ENCODE data around the gene REPS1.

REPS1 gene

DNA sequence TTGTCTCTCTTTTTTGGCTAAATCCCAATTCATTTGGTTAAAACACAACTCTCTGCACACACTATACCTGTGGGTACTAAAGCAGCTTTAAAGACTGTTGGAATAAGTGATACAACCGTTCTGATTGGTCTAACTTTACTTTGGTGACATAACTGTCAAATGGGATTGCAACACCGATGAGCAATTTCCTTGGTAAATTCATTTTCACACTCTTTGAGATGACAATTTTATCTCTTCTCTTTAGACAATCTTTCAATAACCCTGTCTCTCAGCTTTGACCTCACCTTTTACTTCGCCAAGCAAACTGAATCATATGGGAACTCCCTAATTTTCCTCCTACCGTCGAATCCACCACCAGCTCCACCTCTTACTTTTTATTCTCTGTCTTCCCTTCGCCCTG, 131.4 kb downstream of the REPS1 start:
- no peak for DNase-seq (ENCODE audit: low read depth)
